Smooth muscle cell of the umbilical artery (primary cell): ENCODE data around the gene TMEM26. TPM values are rescaled to one million over a fixed set of nuclear protein-coding genes. Genes with fewer than 3 reads are reported as not detected.

Experiments
- total RNA-seq: library from RNA; depleted of rRNA; stranded (reverse); fragments of >200 nt; gene quantifications from 2 replicates; pipeline ENCODE4 v1.2.3, GENCODE V29; 2014

TMEM26 gene
- 0.28 and 0.59 TPM in 2 replicates for total RNA-seq

DNA sequence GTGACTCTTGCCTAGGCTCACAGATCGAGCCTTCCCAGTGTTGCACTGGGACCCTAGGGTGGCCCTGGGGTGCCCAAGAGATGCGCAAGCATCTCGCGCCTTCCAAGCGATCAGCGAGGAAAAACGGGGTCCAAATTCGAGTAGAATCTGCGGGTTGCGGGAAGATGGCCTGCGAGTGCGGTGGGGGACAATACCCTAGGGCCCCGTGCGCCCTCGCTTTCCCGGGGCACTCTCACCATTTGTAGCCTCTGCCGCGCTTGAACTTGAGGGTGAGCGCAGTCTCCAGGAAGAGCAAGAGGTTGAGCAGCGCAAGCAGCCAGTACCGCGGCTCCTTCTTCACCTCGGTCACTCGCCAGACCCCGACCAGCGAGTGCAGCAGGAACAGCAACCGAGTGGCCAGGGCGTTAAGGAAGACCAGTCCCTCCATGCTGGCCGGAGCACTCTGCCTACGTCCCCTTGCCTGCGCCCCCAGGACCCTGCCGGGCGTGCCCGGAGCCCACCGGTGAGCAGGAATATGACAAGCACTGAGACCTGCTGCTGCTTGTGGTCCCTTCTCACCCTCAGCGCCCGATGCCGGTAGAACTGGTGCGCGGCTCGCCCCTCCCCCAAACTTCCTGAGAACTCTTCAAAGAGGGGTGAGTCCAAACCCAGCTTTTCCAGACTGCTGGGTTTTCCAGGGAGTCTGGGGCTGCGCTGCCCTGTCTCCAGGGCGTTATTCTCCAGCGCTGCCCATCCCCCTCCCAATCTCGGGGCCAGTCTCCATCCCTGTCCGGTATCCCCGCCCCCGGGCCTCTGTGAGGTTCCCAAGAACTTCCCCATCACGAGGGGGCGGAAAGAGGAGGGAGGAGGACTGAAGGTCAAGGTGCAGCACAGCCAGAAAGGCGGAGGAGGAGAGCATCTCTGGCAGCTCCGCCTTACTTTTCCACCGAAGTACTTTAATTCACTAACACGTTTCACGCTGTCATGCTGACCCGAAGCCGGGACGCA lies at the start of gene TMEM26:
TMEM26 (minus strand) TSS at position 727 of the 987 bp plus-strand sequence; CDS start at position 427, 300 bp downstream.

Other genes starting within 250 kb of the TMEM26 start
- gene CABCOCO1, start 209.5 kb upstream of the TMEM26 start, total RNA-seq: 0.18 TPM in 1 of 2 replicates, not detected in the other